Measurements from ENCODE around the gene MGAT5. TPM values are rescaled to one million over a fixed set of nuclear protein-coding genes. Genes with fewer than 3 reads are reported as not detected.
"Not testable (repeated sequence)": the region's sequence is repeated elsewhere in the genome, so short reads cannot be mapped to it uniquely, and the experiment has no call there.

Gene MGAT5
- total and polyA plus RNA-seq, 8 donors = 2.9 to 36.9 (median 19.6) TPM

- H3K36me3 ChIP-seq = no peaks in the 10 kb centered on the region
- no peaks in the 10 kb centered on the region for H3K27me3 ChIP-seq
- no peak overlapping the region for H3K27ac ChIP-seq
- TF ChIP-seq, protein P1, sequence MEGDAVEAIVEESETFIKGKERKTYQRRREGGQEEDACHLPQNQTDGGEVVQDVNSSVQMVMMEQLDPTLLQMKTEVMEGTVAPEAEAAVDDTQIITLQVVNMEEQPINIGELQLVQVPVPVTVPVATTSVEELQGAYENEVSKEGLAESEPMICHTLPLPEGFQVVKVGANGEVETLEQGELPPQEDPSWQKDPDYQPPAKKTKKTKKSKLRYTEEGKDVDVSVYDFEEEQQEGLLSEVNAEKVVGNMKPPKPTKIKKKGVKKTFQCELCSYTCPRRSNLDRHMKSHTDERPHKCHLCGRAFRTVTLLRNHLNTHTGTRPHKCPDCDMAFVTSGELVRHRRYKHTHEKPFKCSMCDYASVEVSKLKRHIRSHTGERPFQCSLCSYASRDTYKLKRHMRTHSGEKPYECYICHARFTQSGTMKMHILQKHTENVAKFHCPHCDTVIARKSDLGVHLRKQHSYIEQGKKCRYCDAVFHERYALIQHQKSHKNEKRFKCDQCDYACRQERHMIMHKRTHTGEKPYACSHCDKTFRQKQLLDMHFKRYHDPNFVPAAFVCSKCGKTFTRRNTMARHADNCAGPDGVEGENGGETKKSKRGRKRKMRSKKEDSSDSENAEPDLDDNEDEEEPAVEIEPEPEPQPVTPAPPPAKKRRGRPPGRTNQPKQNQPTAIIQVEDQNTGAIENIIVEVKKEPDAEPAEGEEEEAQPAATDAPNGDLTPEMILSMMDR (IDR thresholded peaks at IDR 0.05) = no peak
- no peaks in the 10 kb centered on the region for H3K9me3 ChIP-seq
- ATAC-seq = no peak
- 96 to 98% methylated on average over 2 of the region's 2 CpGs for WGBS, 2 donors
- FAIRE-seq = no peak
- intact Hi-C loops (cut with DNase I) = loop anchor here in 2 of 3 donors (10.0 kb wide), 2 partner anchors 237 to 437 kb away; no protein-coding TSS in a partner anchor
- no peak for DNase-seq
- H3K4me1 ChIP-seq = peaks cover 0 to 6% (median 0%) of the 10 kb centered on the region in 3 donors
- no peak overlapping the region for H3K4me3 ChIP-seq
These were observed 214.3 kb downstream of the MGAT5 start for GRCh38 chr2:134468164-134468563.

- H3K36me3 ChIP-seq = no peaks in the 10 kb centered on the region
- TF ChIP-seq, protein P1 (IDR thresholded peaks at IDR 0.05) = no peak
- WGBS, 2 donors = 93% methylated on average over 12 of the region's 12 CpGs
- H3K27ac ChIP-seq = no peak overlapping the region
- intact Hi-C loops (cut with DNase I) = loop anchor here in 2 of 3 donors (10.0 kb wide), 2 partner anchors 236 to 436 kb away; no protein-coding TSS in a partner anchor
- no peaks in the 10 kb centered on the region for H3K9me3 ChIP-seq
- DNase-seq (no peak), FAIRE-seq (no peak), ATAC-seq (no peak)
- no peak overlapping the region for H3K4me3 ChIP-seq
- no peaks in the 10 kb centered on the region for H3K27me3 ChIP-seq
- H3K4me1 ChIP-seq = peaks cover 0 to 6% (median 0%) of the 10 kb centered on the region in 3 donors
These were observed 214.9 kb downstream of the MGAT5 start for GRCh38 chr2:134468776-134469175.

GRCh38 chr2:134469516-134470115, 215.7 kb downstream of the MGAT5 start:
- no peak for ATAC-seq

GRCh38 chr2:134470561-134471168, 216.8 kb downstream of the MGAT5 start:
- Histone ChIP-seq H3K27me3 (no peaks in the 10 kb centered on the region), H3K27ac (no peak overlapping the region), H3K36me3 (no peaks in the 10 kb centered on the region), H3K9me3 (no peaks in the 10 kb centered on the region), H3K4me1 (peaks cover 0 to 6% (median 0%) of the 10 kb centered on the region in 3 donors), H3K4me3 (no peak overlapping the region)
- no peak for FAIRE-seq
- ATAC-seq = no peak
- DNase-seq = no peak
- TF ChIP-seq, protein P1 (IDR thresholded peaks at IDR 0.05) = no peak
- intact Hi-C loops (cut with DNase I) = no loop called here
- 97 to 99% methylated on average over 8 of the region's 8 CpGs for WGBS, 2 donors

More at GRCh38 chr2:134469516-134470115, 215.7 kb downstream of the MGAT5 start:
- Histone ChIP-seq H3K4me3 (no peak overlapping the region), H3K27ac (no peak overlapping the region), H3K9me3 (no peaks in the 10 kb centered on the region), H3K4me1 (peaks cover 0 to 6% (median 0%) of the 10 kb centered on the region in 3 donors), H3K36me3 (no peaks in the 10 kb centered on the region), H3K27me3 (no peaks in the 10 kb centered on the region)
- no peak for DNase-seq
- TF ChIP-seq, protein P1 (IDR thresholded peaks at IDR 0.05) = no peak
- 93 to 96% methylated on average over 25 of the region's 25 CpGs for WGBS, 2 donors
- FAIRE-seq = no peak
- intact Hi-C loops (cut with DNase I) = loop anchor here in 2 of 3 donors (10.0 kb wide), 2 partner anchors 235 to 435 kb away; no protein-coding TSS in a partner anchor

DNA sequence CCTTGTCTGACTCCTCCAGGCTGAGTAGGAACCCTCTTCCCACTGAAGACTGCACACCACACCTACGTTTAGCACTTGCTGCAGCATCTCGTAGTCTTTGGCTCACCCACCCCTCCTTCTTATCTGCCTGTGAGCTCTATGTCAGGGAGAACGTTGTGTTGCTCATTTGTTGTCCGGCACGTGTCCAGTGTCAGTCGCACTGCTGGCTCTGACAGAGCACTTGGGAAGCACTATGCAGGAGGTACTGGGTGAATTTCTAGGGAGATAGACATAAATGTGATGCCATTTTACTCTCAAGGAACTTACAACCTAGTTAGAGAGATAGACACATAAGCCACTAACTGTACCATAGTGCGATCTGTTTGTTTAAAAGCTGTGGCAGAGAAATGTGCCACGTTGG, 223.1 kb downstream of the MGAT5 start:
- intact Hi-C loops (cut with DNase I); FAIRE-seq; DNase-seq; H3K27me3 ChIP-seq; H3K4me3 ChIP-seq; H3K9me3 ChIP-seq; H3K36me3 ChIP-seq; ATAC-seq; H3K27ac ChIP-seq; H3K4me1 ChIP-seq: not testable (repeated sequence)
- WGBS, 2 donors = 88 to 90% methylated on average over 8 of the region's 8 CpGs

All from pancreas (tissue), 10 donors.